Panc1 (cell line): ENCODE measurements around the gene TNS4. TPM values are rescaled to one million over a fixed set of nuclear protein-coding genes. Genes with fewer than 3 reads are reported as not detected.

Experiments
- ATAC-seq: fragments of 200-7000 bp; cut with Tn5 transposase; 2 replicates; pipeline ENCODE4 v1.9.1; 2020; ENCODE audit warnings: mild to moderate bottlenecking, moderate library complexity
- BruUV-seq: library from RNA; stranded (reverse); fragments of 400-500 nt; replicated peaks from 2 replicates; lab custom pipeline; 2021; lab: Mats Ljungman, UMichigan
- CTCF ChIA-PET: fragments of 300-600 bp; sonication (Branson Sonifier 250); formaldehyde crosslinking; loops from one replicate; lab custom pipeline; 2022; ENCODE audit warnings: antibody characterized with exemption; lab: Charles Lee
- POLR2A ChIA-PET: fragments of 300-600 bp; sonication (Branson Sonifier 250); formaldehyde crosslinking; loops from one replicate; lab custom pipeline; 2022; ENCODE audit warnings: antibody characterized with exemption; lab: Charles Lee
- DNase-seq: peaks from one replicate; pipeline ENCODE4 v3.0.0-alpha.2; 2010; ENCODE audit warnings: low read depth, low spot score
- H3K27ac ChIP-seq: 2 replicates; pipeline ENCODE4 v1.5.1; 2011; ENCODE audit warnings: mild to moderate bottlenecking, low read length, inconsistent platforms
- H3K27me3 ChIP-seq: fragments of 200-500 bp; sonication (Bioruptor generic); 2 replicates; pipeline ENCODE4 v1.6.0; 2014; ENCODE audit warnings: low read length, inconsistent platforms; ENCODE audit not compliant: control insufficient read depth, insufficient read depth
- H3K36me3 ChIP-seq: fragments of 200-500 bp; sonication (Bioruptor generic); 2 replicates; pipeline ENCODE4 v1.5.1; 2014; ENCODE audit warnings: inconsistent platforms, mild to moderate bottlenecking, low read length, moderate library complexity; ENCODE audit not compliant: control insufficient read depth, insufficient read depth
- H3K4me1 ChIP-seq: 2 replicates; pipeline ENCODE4 v1.5.1; 2011; ENCODE audit warnings: inconsistent platforms, mild to moderate bottlenecking, low read length, moderate library complexity; ENCODE audit not compliant: control insufficient read depth, insufficient read depth
- H3K4me3 ChIP-seq, 2 experiments: 2 replicates each; pipeline ENCODE4 v1.5.1; 2011 to 2012; ENCODE audit warnings: low read depth in 2 of 2, low read length in 2 of 2, mild to moderate bottlenecking in 2 of 2, inconsistent platforms in 1 of 2, moderate library complexity in 1 of 2
- H3K9me3 ChIP-seq: fragments of 200-500 bp; sonication (Bioruptor generic); 2 replicates; pipeline ENCODE4 v1.5.1; 2014; ENCODE audit warnings: low read depth, mild to moderate bottlenecking, inconsistent platforms, low read length, moderate library complexity; ENCODE audit not compliant: control insufficient read depth, insufficient read depth
- POLR2AphosphoS5 ChIP-seq: IDR thresholded peaks from 2 replicates; pipeline ENCODE4 v1.6.1; 2012; ENCODE audit warnings: mild to moderate bottlenecking, low read depth, low read length, moderate library complexity
- SIN3A ChIP-seq: IDR thresholded peaks from 2 replicates; pipeline ENCODE4 v1.6.1; 2012; ENCODE audit warnings: low read depth, mild to moderate bottlenecking, low read length, moderate library complexity, borderline replicate concordance; ENCODE audit not compliant: insufficient read depth
- TCF7L2 ChIP-seq: IDR thresholded peaks from 2 replicates; pipeline ENCODE4 v1.6.1; 2011; ENCODE audit warnings: mild to moderate bottlenecking, low read depth, low read length, inconsistent platforms
- in situ Hi-C: cut with HindIII; loops from 2 replicates; pipeline ENCODE4 v1.10.0; 2016; ENCODE audit warnings: low sequenced_read_pairs, low pct_unique_long_range_greater_than_20kb
- intact Hi-C: fragments of 100-400 bp; cut with micrococcal nuclease; formaldehyde crosslinking; loops from one replicate; pipeline ENCODE4 v1.10.0; 2022; ENCODE audit not compliant: unreplicated experiment
- total RNA-seq: library from RNA; stranded (reverse); gene quantifications from one replicate; pipeline ENCODE4 v1.2.1, GENCODE V29; 2021; ENCODE audit not compliant: unreplicated experiment
- TF ChIP-seq, protein P1 (sequence below): fragments of 450-650 bp; IDR thresholded peaks from 2 replicates; pipeline ENCODE4 v1.5.1; 2017; ENCODE audit warnings: mild to moderate bottlenecking
- TF ChIP-seq, protein P2 (sequence below), 2 experiments: IDR thresholded peaks; 2 replicates each; pipeline ENCODE4 v1.6.1; 2011 to 2012; ENCODE audit warnings: low read depth in 2 of 2, control low read depth in 1 of 2, low read length in 1 of 2, mild to moderate bottlenecking in 1 of 2, moderate library complexity in 1 of 2; ENCODE audit not compliant: insufficient read depth in 1 of 2

TNS4 gene
- total RNA-seq, 1 experiment from 2014 or later, result not detected

DNA sequence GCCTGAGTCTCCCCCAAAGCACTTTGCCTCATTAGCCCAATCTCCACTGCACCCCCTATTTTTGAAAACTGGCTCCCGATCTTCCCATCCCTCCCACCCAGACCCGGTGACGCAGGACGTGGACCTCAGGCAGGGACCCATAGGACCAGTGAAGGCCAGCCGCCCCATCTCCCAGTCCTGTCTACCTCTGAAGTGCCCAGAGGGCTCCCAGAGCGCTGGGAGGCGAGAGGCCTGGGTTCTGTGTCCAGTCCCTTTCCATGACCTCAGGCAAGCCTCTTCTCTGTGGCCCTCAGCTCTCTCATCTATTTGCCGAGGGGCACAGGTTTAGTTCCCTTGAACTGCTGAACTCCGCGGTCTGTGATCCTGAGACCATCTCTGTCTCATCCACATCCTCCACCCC, 714 bp downstream of the TNS4 start:
- TF ChIP-seq, protein P1, sequence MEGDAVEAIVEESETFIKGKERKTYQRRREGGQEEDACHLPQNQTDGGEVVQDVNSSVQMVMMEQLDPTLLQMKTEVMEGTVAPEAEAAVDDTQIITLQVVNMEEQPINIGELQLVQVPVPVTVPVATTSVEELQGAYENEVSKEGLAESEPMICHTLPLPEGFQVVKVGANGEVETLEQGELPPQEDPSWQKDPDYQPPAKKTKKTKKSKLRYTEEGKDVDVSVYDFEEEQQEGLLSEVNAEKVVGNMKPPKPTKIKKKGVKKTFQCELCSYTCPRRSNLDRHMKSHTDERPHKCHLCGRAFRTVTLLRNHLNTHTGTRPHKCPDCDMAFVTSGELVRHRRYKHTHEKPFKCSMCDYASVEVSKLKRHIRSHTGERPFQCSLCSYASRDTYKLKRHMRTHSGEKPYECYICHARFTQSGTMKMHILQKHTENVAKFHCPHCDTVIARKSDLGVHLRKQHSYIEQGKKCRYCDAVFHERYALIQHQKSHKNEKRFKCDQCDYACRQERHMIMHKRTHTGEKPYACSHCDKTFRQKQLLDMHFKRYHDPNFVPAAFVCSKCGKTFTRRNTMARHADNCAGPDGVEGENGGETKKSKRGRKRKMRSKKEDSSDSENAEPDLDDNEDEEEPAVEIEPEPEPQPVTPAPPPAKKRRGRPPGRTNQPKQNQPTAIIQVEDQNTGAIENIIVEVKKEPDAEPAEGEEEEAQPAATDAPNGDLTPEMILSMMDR, result no peak
- TF ChIP-seq, protein P2, sequence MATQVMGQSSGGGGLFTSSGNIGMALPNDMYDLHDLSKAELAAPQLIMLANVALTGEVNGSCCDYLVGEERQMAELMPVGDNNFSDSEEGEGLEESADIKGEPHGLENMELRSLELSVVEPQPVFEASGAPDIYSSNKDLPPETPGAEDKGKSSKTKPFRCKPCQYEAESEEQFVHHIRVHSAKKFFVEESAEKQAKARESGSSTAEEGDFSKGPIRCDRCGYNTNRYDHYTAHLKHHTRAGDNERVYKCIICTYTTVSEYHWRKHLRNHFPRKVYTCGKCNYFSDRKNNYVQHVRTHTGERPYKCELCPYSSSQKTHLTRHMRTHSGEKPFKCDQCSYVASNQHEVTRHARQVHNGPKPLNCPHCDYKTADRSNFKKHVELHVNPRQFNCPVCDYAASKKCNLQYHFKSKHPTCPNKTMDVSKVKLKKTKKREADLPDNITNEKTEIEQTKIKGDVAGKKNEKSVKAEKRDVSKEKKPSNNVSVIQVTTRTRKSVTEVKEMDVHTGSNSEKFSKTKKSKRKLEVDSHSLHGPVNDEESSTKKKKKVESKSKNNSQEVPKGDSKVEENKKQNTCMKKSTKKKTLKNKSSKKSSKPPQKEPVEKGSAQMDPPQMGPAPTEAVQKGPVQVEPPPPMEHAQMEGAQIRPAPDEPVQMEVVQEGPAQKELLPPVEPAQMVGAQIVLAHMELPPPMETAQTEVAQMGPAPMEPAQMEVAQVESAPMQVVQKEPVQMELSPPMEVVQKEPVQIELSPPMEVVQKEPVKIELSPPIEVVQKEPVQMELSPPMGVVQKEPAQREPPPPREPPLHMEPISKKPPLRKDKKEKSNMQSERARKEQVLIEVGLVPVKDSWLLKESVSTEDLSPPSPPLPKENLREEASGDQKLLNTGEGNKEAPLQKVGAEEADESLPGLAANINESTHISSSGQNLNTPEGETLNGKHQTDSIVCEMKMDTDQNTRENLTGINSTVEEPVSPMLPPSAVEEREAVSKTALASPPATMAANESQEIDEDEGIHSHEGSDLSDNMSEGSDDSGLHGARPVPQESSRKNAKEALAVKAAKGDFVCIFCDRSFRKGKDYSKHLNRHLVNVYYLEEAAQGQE (IDR thresholded peaks at IDR 0.05; ENCODE audit: insufficient read depth in 1 of 2, low read depth in 2 of 2, low read length in 1 of 2), result no peak
- TF ChIP-seq SIN3A, result no peak
- ChIA-PET CTCF (interaction anchor here (0.6 kb wide), 1 partner anchor 1110 kb away, joined by 6 read pairs; no protein-coding TSS in a partner anchor), POLR2A (interaction anchor here (0.5 kb wide), 1 partner anchor 14 kb away, joined by 3 read pairs; no protein-coding TSS in a partner anchor)
- H3K4me1 ChIP-seq, result peaks cover 10% of the 10 kb centered on the region
- no peaks in the 10 kb centered on the region for H3K9me3 ChIP-seq
- no peak overlapping the region for H3K4me3 ChIP-seq
- intact Hi-C loops (no loop called here), in situ Hi-C loops (no loop called here)
- DNase-seq (no peak), ATAC-seq (no peak)
- BruUV-seq, result no TSS peak
- no peak overlapping the region for H3K27ac ChIP-seq
- H3K36me3 ChIP-seq, result no peaks in the 10 kb centered on the region; the same call in 1 of the 2 replicates
- H3K27me3 ChIP-seq, result no peaks in the 10 kb centered on the region

DNA sequence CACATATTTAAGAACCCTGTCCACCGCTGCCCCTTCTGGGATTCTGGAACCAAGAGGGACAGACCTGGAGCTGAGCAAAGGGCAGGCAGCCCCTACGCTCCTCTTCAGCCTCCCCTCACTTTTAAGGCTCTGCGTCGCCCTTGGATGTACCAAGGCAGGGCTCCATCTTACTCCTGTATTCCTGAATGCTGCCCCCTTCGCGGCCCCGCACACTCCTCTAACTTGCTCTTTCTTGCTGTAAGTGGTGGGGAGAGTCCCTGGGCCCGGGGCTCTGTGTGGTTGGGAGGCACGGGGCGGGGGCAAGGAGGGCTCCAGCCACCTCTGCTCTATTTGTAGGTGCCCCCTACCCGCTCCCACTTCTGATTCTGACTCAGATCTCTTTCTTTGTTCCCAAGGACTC, 1.2 kb downstream of the TNS4 start:
- no peaks in the 10 kb centered on the region for H3K27me3 ChIP-seq
- in situ Hi-C loops, result no loop called here
- no peak for DNase-seq
- H3K27ac ChIP-seq, result no peak overlapping the region
- peaks cover 10% of the 10 kb centered on the region for H3K4me1 ChIP-seq
- no peak for TF ChIP-seq TCF7L2
- TF ChIP-seq, protein P1, result no peak
- TF ChIP-seq SIN3A, result no peak
- TF ChIP-seq, protein P2 (IDR thresholded peaks at IDR 0.05; ENCODE audit: insufficient read depth in 1 of 2, low read depth in 2 of 2, low read length in 1 of 2), result no peak
- TF ChIP-seq POLR2AphosphoS5, result no peak
- no peak overlapping the region for H3K4me3 ChIP-seq
- POLR2A ChIA-PET, result no interaction called here
- CTCF ChIA-PET, result interaction anchor here (0.7 kb wide), 1 partner anchor 33 kb away, joined by 8 read pairs; no protein-coding TSS in a partner anchor
- H3K36me3 ChIP-seq, result no peaks in the 10 kb centered on the region; the same call in 1 of the 2 replicates
- 0 out of 2 replicates have a peak, but pooled peaks have one; percentile 3 for ATAC-seq
- H3K9me3 ChIP-seq, result no peaks in the 10 kb centered on the region
- intact Hi-C loops, result no loop called here
- BruUV-seq, result no TSS peak
